Muscle layer of colon (tissue), 2 donors: ENCODE measurements around the gene CCDC187.

Source experiments
- H3K27ac ChIP-seq: one replicate; pipeline ENCODE4 v1.7.0; 2013; ENCODE audit warnings: low read depth, mild to moderate bottlenecking, low read length, moderate library complexity
- H3K27me3 ChIP-seq, 2 donors: one replicate each; pipeline ENCODE4 v1.7.0; 2013; ENCODE audit warnings: low read length in 2 of 2, mild to moderate bottlenecking in 2 of 2; ENCODE audit not compliant: insufficient read depth in 2 of 2, control insufficient read depth in 1 of 2
- H3K36me3 ChIP-seq: one replicate; pipeline ENCODE4 v1.7.0; 2013; ENCODE audit warnings: mild to moderate bottlenecking, low read length; ENCODE audit not compliant: insufficient read depth
- H3K4me1 ChIP-seq: one replicate; pipeline ENCODE4 v1.7.0; 2013; ENCODE audit warnings: mild to moderate bottlenecking, low read length; ENCODE audit not compliant: insufficient read depth
- H3K4me3 ChIP-seq, 2 donors: one replicate each; pipeline ENCODE4 v1.7.0; 2013; ENCODE audit warnings: low read length in 2 of 2, low read depth in 1 of 2, mild to moderate bottlenecking in 1 of 2, moderate library complexity in 1 of 2
- H3K9ac ChIP-seq: one replicate; pipeline ENCODE4 v1.7.0; 2013; ENCODE audit warnings: low read length
- H3K9me3 ChIP-seq: one replicate; pipeline ENCODE4 v1.7.0; 2013; ENCODE audit warnings: mild to moderate bottlenecking, low read length
- donor health status: abdominal sarcoma.
- donor health status: Adenocarcinoma of cecum.

The CCDC187 gene

DNA sequence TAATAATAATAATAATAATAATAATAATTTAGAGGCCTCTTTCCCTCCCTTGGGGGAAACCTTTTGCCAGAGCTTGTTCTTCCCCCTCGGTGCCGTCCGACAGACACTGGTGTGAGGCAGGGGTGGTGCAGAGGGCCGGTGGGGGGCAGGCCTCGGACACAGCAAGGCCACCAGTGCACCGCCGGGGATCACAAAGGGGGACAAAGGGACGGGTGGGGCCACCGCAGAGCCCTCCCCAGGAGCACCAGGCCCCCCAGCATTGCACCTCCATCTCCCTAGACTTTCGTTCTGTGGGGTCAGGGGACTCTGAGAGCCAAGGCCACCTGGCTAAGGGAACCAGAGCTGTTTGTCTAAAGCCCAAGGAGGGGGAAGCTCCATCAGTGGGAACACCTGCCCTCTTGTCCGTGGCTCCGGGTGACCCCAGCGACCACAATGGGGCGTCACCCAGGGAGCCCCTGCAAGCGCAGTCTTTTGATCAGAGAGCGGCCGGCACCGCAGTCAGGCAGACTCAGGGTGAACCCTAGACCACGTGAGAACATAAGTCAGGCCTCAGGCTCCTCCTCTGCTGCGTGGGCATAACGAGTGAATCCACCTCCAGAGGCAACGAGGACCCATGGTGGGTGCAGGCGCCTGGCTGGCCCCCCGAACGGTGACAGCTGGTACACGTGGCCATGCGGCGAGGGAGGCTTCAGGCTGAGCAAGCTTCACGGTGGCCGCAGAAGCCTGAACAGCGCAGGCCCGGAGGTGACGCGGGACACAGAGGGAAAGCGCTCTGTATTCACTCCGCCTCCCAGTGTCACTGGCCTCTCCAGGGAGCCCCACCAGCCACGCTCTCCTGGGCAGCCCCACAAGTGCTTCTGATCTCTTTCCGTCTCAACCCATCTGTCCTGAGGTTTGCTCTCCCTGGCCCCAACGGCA is 46.3 kb downstream of the CCDC187 start:
- no peak overlapping the region for H3K27ac ChIP-seq
- H3K9me3 ChIP-seq: no peaks in the 10 kb centered on the region
- H3K36me3 ChIP-seq: no peaks in the 10 kb centered on the region
- H3K4me1 ChIP-seq: no peaks in the 10 kb centered on the region
- H3K4me3 ChIP-seq: no peak overlapping the region
- H3K9ac ChIP-seq: no peak overlapping the region
- peaks cover 0 to 12% of the 10 kb centered on the region in 2 donors for H3K27me3 ChIP-seq

DNA sequence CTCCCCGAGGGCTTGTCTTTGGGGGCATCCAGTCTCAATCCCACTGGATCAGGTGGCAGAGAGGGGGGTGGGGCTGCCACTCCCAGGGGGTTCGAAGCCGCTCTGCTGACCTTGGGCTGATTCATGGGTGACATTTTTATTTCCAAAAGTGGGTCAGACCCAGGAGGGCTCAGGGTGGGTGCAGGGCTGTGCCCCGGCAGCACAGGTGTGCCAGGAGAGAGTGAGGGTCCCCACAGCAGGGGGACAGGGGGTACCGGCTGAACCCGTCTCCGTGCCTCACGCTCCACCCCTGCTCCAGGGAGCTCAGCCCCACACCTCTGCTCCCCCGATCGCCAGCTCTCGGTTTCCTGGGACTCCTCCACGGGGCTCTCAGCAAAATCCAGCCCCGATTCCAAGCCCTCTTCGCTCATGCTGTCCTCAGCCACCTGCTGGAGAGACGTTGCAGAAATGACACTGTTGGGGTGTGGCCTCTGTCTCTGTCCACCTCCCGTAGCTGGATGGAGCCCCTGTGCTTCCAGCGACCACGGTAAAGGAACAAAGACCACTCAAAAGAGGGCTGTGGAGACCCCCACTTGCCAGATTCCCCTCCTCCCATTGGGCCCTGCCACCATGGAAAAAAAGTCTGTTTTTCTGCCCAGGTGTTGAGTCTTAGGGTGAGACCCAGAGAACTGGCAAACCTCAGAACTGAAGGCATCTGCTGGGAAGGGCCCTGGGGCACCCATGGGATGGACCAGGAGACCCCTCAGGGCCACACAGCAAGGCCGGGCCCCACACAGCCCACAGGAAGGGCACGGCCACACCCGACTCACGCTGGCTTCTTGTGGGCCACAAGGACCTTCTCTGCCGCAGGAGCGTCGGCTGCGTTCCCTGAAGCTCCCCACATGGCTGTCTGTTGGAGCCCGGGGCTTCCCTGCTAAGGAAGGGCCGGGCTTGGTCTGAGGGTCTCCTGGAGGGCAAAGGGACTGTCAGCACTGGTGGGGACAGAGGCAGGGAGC is 47.7 kb downstream of the CCDC187 start:
- no peak overlapping the region for H3K9ac ChIP-seq
- no peaks in the 10 kb centered on the region for H3K4me1 ChIP-seq
- no peak overlapping the region for H3K27ac ChIP-seq
- no peaks in the 10 kb centered on the region for H3K9me3 ChIP-seq
- no peaks in the 10 kb centered on the region for H3K36me3 ChIP-seq
- H3K27me3 ChIP-seq: peaks cover 0 to 12% of the 10 kb centered on the region in 2 donors
- H3K4me3 ChIP-seq: no peak overlapping the region

DNA sequence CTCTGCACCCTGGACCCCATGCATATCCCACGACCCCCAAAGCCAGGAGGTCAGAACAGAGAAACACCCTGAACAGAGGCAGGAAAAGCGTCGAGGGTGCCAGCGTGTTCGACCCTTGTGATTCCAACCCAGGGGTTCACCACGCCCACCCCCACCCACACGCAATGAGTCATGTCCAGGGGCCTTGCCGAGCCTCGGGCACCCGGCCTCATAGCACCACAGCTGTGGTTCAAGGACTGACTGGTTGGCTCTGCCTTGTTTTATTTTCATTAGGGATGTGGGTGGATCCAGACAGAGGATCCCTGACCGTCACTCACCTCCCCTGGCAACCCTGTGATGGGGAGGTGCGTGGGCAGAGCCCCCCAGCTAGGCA is 48.7 kb downstream of the CCDC187 start:
- Histone ChIP-seq H3K27ac (no peak overlapping the region), H3K4me1 (no peaks in the 10 kb centered on the region), H3K27me3 (peaks cover 0 to 12% of the 10 kb centered on the region in 2 donors), H3K4me3 (no peak overlapping the region), H3K36me3 (no peaks in the 10 kb centered on the region), H3K9me3 (no peaks in the 10 kb centered on the region), H3K9ac (no peak overlapping the region)

DNA sequence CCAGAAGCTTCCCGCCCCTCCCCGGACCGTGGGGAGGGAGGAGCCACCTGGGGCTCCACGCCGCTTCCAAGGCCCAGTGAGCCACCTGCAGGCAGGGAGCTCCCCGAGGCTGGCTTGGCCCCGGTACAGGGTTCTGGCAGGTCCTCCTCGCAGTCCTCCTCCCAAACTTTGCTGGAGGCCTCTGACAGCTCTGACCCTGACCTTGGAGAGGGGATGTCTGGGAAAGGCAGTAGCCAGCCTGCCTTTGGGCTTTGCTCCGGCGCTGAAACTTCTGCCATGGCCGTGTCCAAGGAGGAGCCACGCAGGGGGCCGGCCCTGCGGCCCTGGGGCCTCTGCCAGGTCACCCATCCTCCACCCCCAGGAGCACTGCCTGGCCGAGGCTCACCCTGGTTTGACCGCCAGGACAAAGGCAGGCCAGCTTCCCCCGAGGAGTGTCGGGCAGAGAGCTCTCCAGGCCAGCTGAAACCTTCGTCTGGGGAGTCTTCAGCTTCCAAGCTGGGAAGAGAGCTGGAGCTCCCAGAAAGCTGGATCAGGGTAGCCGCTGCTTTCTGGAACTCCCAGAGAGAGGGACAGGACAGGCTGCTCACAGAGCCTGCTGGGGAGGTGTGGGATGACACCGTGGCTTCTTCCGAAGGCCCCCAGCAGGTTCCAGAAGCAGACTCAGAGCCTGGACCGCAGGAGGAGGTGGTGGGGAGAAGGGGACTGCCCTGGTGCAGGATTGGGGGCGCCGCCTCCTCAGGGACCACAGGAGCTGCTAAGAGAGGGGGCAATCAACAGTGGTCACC is 49.3 kb downstream of the CCDC187 start:
- H3K27me3 ChIP-seq: peaks cover 0 to 12% of the 10 kb centered on the region in 2 donors
- no peak overlapping the region for H3K4me3 ChIP-seq
- H3K4me1 ChIP-seq: no peaks in the 10 kb centered on the region
- no peak overlapping the region for H3K9ac ChIP-seq
- no peaks in the 10 kb centered on the region for H3K9me3 ChIP-seq
- H3K36me3 ChIP-seq: no peaks in the 10 kb centered on the region
- H3K27ac ChIP-seq: no peak overlapping the region

DNA sequence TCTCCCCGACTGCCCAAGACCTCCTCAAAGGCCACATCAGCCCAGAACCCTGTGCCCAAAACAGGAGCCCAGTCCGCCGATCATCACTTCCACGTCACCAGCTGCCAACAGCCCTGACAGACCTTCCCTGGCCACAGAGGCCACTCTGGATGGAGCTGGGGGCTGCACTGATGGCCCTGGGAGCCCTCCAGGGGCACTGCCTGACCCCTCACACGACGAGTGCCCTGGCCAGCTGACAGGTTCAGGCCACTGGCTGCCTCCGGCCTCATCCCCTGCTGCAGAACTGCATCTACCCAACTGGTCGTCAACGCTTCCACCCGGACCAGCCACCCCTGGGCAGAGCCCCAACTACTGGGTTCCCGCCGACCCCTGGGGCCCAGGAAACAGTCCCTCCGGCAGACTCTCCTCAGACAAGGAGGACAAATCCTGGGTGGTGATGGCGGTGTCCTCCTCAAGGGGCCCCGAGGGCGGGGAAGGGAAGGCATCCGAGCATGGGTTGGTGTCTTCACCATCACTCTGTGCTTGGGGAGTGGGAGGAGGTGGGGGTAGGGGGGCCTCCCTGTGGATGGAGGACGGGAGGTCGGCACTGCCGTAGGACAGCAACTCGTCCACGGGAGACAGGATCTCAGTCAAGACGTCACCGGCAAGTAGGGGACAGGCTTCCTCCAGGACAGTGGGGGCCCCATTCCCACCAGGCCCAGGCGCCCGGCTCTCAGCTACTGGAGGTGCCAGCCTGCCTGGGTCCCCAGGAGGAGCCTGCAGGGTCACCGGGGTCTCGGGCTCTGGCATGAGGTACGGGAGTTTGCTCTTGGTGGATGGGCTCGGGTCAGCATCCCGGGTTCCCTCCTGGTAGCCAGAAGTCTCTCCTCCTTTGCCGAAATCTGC is 50.4 kb downstream of the CCDC187 start:
- no peak overlapping the region for H3K27ac ChIP-seq
- H3K9me3 ChIP-seq: no peaks in the 10 kb centered on the region
- H3K4me1 ChIP-seq: no peaks in the 10 kb centered on the region
- no peaks in the 10 kb centered on the region for H3K36me3 ChIP-seq
- no peak overlapping the region for H3K4me3 ChIP-seq
- peaks cover 0 to 12% of the 10 kb centered on the region in 2 donors for H3K27me3 ChIP-seq
- no peak overlapping the region for H3K9ac ChIP-seq

DNA sequence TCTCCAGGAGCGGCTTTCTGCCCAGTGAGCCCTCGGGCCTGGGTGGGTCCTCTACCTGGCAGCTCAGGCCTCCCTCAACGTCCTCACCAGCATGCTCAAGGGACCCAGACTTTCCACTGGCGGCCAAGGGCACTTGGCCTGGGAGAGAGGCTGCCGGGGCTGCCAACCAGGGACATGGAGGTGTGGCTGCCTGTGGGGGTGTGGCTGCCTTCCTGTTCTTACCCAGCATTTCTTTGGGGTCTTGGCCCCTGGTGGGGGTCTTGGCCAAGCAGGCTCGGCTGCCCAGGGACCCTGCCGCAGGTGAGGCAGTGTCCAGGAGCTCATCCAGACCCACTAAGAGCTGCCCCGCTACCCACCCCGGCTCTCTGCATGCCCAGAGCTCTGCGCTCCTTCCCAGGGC is 51.0 kb downstream of the CCDC187 start:
- Histone ChIP-seq H3K27ac (no peak overlapping the region), H3K36me3 (no peaks in the 10 kb centered on the region), H3K27me3 (peaks cover 0 to 12% of the 10 kb centered on the region in 2 donors), H3K9me3 (no peaks in the 10 kb centered on the region), H3K9ac (no peak overlapping the region), H3K4me3 (no peak overlapping the region), H3K4me1 (no peaks in the 10 kb centered on the region)

DNA sequence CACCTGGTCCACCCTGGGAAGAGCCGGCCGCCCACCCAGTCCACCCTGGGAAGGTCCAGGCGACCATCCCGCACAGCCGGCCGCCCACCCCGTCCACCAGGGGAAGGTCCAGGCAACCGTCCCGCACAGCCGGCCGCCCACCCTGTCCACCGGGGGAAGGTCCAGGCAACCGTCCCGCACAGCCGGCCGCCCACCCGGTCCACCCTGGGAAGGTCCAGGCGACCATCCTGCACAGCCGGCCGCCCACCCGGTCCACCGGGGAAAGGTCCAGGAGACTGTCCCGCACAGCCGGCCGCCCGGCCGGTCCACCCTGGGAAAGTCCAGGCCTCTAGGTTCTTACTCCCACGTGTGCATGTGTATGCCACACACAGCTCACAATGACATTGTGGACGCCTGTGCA is 51.6 kb downstream of the CCDC187 start:
- Histone ChIP-seq H3K27ac (no peak overlapping the region), H3K9ac (no peak overlapping the region), H3K9me3 (no peaks in the 10 kb centered on the region), H3K36me3 (no peaks in the 10 kb centered on the region), H3K27me3 (peaks cover 0 to 12% of the 10 kb centered on the region in 2 donors), H3K4me1 (no peaks in the 10 kb centered on the region), H3K4me3 (no peak overlapping the region)

DNA sequence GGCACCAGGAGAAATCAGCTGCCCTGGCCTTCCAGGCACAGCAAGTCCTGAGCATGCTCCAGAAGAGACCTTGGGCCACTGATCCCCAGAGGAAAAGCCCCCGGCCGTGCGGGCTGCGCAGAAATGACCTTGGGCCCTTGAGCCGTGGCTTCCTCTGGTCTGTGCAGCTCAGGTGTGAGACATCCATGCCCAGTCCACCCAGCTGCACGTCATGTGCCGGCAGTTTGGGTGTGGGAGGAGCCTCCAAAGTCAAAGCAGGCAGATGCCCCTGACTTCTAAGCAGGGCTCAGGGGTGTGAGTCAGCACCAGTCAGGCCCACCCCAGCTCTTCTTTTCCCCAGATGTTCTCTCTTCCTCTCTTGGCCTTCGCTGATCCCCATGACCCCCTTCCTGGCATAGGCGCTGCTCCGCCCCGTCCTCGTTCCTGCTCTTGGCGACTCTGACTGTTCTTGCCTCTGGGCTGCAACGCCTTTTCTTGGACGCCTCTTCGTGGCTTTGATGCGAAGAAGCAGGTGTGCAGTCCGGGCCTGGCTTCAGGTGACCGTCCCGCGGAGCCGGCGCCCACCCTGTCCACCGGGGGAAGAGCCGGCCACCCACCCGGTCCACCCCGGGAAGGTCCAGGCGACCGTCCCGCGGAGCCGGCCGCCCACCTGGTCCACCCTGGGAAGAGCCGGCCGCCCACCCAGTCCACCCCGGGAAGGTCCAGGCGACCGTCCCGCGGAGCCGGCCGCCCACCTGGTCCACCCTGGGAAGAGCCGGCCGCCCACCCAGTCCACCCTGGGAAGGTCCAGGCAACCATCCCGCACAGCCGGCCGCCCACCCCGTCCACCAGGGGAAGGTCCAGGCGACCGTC is 52.4 kb downstream of the CCDC187 start:
- H3K36me3 ChIP-seq: no peaks in the 10 kb centered on the region
- no peaks in the 10 kb centered on the region for H3K9me3 ChIP-seq
- H3K9ac ChIP-seq: no peak overlapping the region
- peaks cover 0 to 12% of the 10 kb centered on the region in 2 donors for H3K27me3 ChIP-seq
- no peak overlapping the region for H3K4me3 ChIP-seq
- no peaks in the 10 kb centered on the region for H3K4me1 ChIP-seq
- no peak overlapping the region for H3K27ac ChIP-seq

DNA sequence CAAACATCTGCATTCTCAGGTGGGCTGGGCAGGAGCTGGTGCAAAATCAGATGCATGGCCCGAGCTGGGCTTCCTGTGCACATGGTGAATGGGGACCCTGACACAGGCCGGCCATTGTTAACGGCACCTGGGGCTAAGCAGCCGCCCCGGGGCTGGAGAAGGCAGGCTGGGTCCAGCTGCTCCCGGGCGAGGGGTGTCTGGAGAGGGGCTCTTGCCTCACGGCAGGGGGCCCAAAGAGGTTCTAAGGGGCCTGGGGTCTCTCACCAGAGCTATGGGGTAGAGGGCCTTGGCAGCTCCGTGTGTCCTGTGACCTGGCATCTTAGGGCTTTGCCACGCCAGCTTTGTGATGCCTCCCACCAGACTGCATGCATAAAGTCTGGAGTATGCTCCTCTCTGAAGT is 53.2 kb downstream of the CCDC187 start:
- Histone ChIP-seq H3K4me3 (no peak overlapping the region), H3K27ac (no peak overlapping the region), H3K4me1 (peaks cover 5% of the 10 kb centered on the region), H3K36me3 (no peaks in the 10 kb centered on the region), H3K9ac (no peak overlapping the region), H3K27me3 (peaks cover 0 to 11% of the 10 kb centered on the region in 2 donors), H3K9me3 (no peaks in the 10 kb centered on the region)
